Fibroblast of skin of left quadriceps (primary cell): Measurements from ENCODE around the gene IL1RL1.

Experiments
- DNase-seq, 2 experiments: peaks; one replicate each; pipeline ENCODE4 v3.0.0-alpha.2; 2013; ENCODE audit warnings: low read depth in 2 of 2

IL1RL1 gene

GRCh38 chr2:102335871-102336366, 24.6 kb downstream of the IL1RL1 start:
- DNase-seq: no peak

DNA sequence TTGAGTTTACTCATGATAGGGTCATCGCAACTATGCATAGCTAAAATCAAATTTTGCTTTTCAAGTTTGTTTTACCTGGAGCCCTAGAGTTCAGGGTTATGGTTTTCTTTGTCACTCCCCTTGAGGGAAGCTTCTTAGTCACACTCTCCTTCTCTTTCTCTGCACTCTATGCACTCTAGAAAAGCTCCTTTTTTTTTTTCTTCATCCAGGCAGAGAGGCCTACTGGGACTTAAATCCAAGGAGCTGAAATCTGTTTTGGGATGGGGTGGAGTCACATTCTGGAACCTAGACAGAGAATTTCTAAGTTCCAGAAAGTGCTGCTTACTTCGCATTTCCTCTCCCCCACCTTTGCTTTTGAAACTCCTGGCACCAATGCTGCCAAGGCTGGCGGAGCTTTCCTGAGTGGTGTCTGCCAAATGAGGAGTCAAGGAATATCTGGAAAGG, 25.2 kb downstream of the IL1RL1 start:
- no peak for DNase-seq

DNA sequence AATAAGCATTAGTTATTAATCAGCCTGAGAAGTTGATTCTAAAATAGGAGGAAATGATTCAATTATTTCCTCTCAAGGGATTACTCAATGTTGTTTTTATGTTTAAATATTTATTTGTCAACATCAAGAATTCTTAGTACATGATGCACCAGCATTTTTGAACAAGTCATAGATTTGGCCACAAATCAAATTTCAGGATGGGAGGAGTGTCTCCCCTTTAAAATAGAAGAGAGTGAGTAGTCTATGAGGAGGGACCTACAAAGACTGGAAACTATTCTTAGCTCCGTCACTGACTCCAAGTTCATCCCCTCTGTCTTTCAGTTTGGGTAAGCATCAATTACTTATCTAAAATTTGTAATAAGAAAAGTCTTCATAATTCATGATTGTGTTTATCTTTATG, 25.6 kb downstream of the IL1RL1 start:
- no peak for DNase-seq

DNA sequence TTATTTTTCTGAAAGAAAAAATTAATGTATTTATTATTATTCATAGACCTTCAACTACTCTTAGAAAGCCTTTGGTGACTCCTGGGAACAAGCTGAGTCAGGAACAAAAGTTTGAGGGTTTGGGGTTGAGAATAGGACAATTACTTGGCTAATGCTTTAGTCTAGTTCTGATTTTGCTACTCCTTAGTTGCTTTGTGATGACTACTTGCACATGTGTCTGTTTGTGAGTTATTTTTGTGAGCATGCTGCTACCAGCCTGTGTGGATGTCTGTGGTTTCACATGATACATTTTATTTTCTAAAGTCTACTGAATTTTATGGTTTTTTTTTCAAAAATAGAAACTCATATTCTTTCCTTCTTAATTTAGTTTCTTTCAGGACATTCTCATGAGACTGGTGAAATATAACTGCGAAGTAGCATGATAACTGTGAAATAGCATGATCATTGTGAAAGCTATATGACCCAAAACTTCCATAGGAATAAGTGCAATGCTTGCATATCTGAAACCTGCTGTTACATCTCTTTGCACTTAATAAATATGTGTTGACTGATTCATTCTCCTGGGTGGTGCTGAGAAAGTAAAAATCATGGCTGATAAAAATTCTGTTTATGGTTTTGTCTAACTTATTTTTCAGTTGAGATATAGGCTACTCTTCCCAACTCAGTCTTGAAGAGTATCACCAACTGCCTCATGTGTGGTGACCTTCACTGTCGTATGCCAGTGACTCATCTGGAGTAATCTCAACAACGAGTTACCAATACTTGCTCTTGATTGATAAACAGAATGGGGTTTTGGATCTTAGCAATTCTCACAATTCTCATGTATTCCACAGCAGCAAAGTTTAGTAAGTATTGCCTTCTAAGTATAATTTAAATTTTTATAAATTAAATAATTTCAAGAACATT, 26.4 kb downstream of the IL1RL1 start:
- no peak for DNase-seq

DNA sequence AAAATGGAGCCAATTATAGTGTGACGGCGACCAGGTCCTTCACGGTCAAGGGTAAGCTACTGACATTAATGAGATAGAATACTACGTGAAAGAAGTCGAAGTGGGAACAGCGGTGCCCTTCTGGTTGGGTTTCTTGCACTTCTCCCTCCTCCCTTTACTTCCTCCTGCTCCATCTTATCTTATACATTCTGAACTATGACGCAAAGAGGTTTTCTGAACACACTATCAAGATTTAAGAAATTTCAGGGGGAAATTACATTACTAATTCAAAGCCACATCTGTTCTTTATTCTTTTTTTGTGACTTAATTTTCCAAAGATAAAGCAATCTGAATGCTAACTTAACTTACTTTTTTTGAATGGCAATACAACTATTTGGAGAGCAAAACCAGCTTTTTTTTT, 29.4 kb downstream of the IL1RL1 start:
- DNase-seq: no peak

- DNase-seq: no peak
Observed at GRCh38 chr2:102342888-102343287, 31.5 kb downstream of the IL1RL1 start.

DNA sequence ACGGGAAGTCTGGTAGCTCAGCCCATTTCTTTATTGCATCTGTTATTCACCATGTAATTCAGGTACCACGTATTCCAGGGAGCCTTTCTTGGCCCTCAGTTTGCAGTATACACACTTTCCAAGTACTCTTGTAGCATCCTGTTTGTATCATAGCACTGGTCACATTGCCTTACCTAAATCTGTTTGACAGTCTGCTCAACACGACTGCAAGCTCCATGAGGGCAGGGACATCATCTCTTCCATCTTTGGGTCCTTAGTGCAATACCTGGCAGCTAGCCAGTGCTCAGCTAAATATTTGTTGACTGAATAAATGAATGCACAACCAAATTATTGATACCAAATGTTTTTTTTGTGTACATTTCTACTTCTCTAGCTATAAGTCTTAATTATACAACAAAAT, 33.0 kb downstream of the IL1RL1 start:
- no peak for DNase-seq

GRCh38 chr2:102345329-102345920, 34.1 kb downstream of the IL1RL1 start:
- DNase-seq: no peak

DNA sequence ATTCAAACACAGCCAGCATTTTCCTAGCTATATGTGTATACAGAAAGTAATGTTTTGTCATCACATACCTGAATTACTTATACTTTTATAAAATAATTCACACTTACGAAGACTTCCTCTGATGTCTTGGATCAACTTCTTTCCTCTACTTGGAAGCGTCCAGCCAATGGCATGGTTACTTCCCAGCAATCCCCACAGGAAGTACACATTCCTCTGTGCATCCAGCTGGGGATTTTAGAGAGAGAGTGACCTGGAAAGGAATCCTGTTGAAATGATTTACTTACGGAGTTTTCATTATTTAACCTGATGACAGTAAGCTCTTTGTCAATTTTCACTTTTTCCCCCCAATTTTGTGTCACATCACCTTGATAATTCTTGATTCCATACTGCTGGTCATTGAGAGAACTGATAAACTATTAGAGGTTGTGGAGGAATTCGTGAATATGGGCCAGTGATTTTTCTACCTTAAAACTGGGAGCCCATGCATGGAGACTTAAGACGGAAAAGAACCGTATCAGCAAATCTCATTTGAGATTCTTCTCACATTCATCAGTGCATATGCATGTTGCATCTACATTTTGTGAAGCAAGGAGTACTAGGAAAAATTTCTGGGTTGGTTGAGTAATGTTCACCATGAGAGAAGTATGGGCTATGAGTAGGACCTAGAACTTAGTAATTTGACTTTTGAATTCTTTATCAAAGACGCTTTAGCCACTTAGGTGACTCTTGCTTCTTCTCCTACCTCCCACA, 35.2 kb downstream of the IL1RL1 start:
- no peak for DNase-seq

DNA sequence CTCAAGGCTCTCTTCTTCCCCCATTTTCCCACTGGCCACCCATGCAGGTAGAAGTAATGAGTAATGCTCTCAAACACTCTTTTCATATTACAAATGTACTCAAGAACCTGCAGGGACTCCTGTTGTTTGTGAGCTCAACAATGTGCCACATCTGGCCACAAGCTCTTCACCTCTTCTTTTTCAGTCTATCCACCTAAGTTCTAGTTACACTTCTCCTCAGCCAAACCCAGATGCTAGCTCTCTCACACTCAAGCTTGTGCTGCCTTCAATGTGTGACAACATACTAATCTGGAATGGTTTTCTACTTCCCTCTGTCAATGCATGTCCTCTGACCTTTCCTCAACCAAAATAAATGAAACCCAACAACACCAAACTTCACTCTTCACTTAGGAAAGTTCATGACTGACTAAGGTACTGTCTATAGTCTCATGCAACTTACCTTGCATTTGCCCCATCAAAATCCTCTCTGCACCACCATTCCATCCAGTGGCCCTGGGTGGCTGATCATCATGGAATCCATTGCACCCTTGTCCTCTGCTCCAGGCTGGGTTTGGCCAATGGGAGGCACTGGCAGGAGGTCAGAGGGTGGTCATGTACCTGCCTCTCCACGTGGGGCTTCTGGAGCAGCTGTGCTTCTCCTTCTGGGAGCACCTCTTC, 38.9 kb downstream of the IL1RL1 start:
- no peak for DNase-seq

DNA sequence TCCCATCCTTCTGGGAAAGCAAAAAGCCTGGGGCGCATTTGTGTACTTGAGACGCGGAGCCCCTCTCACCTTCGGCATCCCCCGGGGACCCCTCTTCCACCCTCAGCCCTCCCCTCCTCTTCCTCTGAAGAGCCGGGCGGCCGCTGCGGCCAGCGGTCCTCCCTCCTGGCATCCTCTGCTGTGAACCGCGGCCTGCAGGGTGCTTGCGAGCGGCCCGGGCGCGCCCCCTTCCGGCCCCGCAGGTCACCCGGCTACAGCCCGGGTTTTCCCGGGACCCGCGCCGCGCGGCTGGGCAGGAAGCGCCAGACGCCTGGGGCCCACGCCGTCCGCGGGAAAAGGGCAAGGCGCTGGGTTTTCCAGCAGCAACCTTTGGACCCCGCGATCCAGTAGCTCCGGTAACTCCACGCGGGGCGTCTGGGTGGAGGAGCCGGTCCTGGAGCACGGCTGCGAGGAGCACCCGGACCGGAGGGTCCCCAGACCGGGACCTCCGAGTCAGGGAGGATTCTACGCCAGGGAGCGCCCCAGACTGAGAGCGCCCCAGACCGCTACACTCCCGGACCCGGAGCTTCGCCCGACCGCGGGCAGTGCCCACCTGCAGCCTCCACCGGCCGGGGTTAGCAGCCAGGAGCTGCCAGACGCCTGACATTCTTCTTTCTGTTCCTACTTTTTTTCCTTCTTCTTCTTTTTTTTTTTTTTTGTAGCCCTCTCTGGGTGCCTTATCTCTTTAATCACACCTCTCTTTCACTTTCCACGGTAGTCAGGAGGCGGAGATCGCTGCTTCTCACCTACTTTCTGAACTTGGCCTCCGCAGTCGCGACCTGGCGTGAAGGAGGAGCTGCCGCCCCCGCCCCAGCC, 44.4 kb downstream of the IL1RL1 start, which contains the start of gene IL18R1:
TSS of gene IL18R1 (plus strand) at position 271 of the 855 bp plus-strand sequence. CDS start 6,865 bp downstream, outside the sequence.
- DNase-seq: peak; percentile 39 to 40

DNA sequence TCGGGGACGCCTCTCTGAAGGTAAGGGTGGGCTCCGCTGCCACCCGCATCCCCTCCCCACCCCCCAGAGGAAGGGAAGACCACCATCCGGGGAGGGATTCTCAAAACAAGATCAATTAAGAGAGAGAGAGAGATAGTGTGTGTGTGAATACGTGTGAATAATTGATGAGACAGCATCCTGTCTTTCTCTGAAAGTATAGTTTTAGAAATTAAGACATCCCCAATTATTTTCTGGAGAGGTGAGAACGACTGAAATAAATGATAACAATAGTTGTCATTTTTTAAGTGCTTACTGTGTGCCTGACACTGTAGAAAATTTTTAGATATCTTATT, 45.0 kb downstream of the IL1RL1 start:
- DNase-seq: no peak

DNA sequence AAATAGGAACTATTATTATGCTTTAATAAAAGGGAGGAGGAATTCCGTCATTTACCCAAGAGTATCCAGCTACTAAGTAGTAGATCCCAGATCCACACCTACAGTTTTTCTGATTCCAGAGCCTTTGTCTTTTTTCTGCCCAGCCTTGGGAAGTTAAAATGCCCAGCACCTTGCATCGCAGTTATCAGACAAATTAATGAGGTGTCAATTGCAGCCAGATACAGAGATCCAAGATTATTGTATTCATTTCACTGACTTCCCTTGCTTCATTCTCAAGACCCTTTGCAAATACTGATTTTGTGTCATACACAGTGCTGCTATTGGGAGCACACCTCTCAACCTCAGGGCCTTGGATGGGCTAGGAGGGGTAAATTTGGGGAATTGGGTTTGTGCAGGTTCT, 45.4 kb downstream of the IL1RL1 start:
- no peak for DNase-seq

DNA sequence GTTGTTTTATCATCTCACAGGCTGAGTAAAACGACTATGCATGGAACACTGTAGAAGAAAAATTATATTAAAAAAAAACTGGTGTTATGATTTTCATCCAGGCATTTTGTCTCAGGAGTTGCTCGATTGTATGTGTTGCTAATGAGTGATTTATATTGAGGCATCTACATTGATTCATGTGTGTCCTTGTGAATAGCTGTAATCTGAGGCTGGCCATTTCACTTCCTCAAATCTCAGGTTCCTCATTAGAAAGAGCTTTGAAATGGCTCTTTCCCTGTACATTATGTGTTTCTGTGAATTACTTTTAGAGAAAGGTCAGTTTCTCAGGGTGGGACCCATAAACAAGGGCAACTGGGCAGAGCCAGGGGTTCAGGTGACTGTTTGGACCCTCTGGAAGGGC, 46.6 kb downstream of the IL1RL1 start:
- DNase-seq: no peak

DNA sequence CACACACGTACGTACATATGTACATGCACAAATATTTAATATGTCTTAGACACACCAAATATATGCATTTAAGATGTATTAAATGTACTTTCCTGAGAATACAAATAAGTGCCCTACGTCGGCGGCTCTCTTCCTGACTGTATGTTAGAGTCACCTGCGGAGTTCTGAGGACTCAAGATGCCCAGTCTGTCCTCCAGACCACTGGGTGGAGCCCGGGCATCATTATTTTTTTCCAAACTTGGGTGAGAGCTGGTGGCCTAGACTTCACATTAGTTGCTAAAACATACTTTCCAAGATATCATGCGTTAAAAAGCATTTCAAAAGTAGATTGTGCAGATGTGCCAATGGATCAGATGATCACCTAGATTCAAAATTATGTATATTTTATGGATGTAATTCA, 47.1 kb downstream of the IL1RL1 start:
- no peak for DNase-seq

GRCh38 chr2:102359527-102359926, 48.2 kb downstream of the IL1RL1 start:
- no peak for DNase-seq

DNA sequence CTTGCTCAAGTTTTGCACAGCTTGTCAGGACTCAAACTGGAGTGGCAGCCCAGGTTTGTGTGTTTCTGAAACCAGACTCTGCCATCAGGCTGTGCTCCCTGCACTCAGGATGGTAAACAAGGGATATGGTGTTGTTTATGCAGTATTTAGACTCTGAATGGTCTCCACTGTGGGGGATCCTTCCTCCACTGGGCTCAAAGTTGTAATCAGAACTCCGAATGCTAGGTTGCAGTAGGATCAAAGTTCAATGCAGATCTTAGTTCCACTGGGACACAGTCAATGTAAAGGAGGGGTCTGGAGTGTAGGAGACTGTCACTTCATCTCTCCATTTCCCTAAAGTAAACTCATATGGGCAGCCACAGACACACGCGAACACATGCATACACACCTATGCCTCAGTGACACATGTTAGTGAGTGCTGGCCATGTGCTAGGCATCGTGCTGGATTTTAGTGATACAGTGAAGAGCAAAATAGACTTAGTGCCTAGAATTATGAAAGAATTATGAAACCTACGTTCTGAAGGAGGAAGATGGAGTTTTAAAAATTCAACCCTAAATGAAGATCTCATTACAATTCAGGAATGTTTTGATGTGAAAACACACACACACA, 50.4 kb downstream of the IL1RL1 start:
- no peak for DNase-seq

- DNase-seq: no peak
Observed at GRCh38 chr2:102365763-102366162, 54.4 kb downstream of the IL1RL1 start.

GRCh38 chr2:102366406-102367112, 55.2 kb downstream of the IL1RL1 start:
- no peak for DNase-seq
